Neural cell (in vitro differentiated cells): ENCODE results near the gene PLA2G4B. TPM values are rescaled to one million over a fixed set of nuclear protein-coding genes. Genes with fewer than 3 reads are reported as not detected.

ENCODE experiments used
- H2AFZ ChIP-seq: fragments of 200-600, 300-800 bp; sonication (generic), shearing (Covaris generic); 2 replicates; pipeline ENCODE4 v1.6.0; 2014; ENCODE audit warnings: low read depth, mild to moderate bottlenecking, antibody characterized with exemption, low read length, moderate library complexity
- H3F3A ChIP-seq: fragments of 200-600 bp; shearing (Covaris generic); 2 replicates; pipeline ENCODE4 v1.6.1; 2016; ENCODE audit warnings: mild to moderate bottlenecking, moderate library complexity, mixed read lengths, antibody characterized with exemption, low read length; ENCODE audit not compliant: insufficient read depth, poor library complexity, severe bottlenecking
- H3K27ac ChIP-seq: fragments of 200-600, 300-800 bp; sonication (generic), shearing (Covaris generic); 2 replicates; pipeline ENCODE4 v1.5.1; 2014; ENCODE audit warnings: mild to moderate bottlenecking, low read length, moderate library complexity
- H3K27me3 ChIP-seq: fragments of 300-800, 200-600 bp; sonication (generic), shearing (Covaris generic); 2 replicates; pipeline ENCODE4 v1.6.0; 2014; ENCODE audit warnings: mild to moderate bottlenecking, low read depth, low read length, moderate library complexity; ENCODE audit not compliant: insufficient read depth
- H3K36me3 ChIP-seq: fragments of 300-800, 200-600 bp; sonication (generic), shearing (Covaris generic); 2 replicates; pipeline ENCODE4 v1.5.1; 2014; ENCODE audit warnings: mild to moderate bottlenecking, antibody characterized with exemption, low read length, moderate library complexity; ENCODE audit not compliant: insufficient read depth
- H3K4me2 ChIP-seq: fragments of 300-800, 200-600 bp; sonication (generic), shearing (Covaris generic); 2 replicates; pipeline ENCODE4 v1.6.0; 2014; ENCODE audit warnings: mild to moderate bottlenecking, low read length
- H3K4me3 ChIP-seq: fragments of 300-800, 200-600 bp; sonication (generic), shearing (Covaris generic); 2 replicates; pipeline ENCODE4 v1.5.1; 2014; ENCODE audit warnings: mild to moderate bottlenecking, low read length, moderate library complexity
- H3K79me2 ChIP-seq: fragments of 200-600 bp; shearing (Covaris generic); replicated peaks from 2 replicates; pipeline ENCODE4 v1.6.0; 2014; ENCODE audit warnings: mild to moderate bottlenecking, low read length, moderate library complexity; ENCODE audit not compliant: insufficient read depth
- H3K9ac ChIP-seq: fragments of 300-800, 200-600 bp; sonication (generic), shearing (Covaris generic); 2 replicates; pipeline ENCODE4 v1.6.1; 2016; ENCODE audit warnings: mild to moderate bottlenecking, low read length, mixed read lengths
- H3K9me2 ChIP-seq: fragments of 200-600 bp; shearing (Covaris generic); 2 replicates; pipeline ENCODE4 v1.6.1; 2016; ENCODE audit warnings: mild to moderate bottlenecking, low read length, mixed read lengths; ENCODE audit not compliant: insufficient read depth
- H3K9me3 ChIP-seq: fragments of 200-600, 300-800 bp; sonication (generic), shearing (Covaris generic); 2 replicates; pipeline ENCODE4 v1.6.1; 2016; ENCODE audit warnings: mild to moderate bottlenecking, mixed run types, low read length, moderate library complexity, mixed read lengths
- H4K20me1 ChIP-seq: fragments of 200-600 bp; shearing (Covaris generic); 2 replicates; pipeline ENCODE4 v1.6.1; 2016; ENCODE audit warnings: mild to moderate bottlenecking, mixed run types; ENCODE audit not compliant: insufficient read depth
- CTCF ChIP-seq: fragments of 450-650 bp; IDR thresholded peaks from 2 replicates; pipeline ENCODE4 v1.5.1; 2014; ENCODE audit warnings: antibody characterized with exemption, mild to moderate bottlenecking, moderate library complexity; ENCODE audit not compliant: poor library complexity, severe bottlenecking
- EP300 ChIP-seq: fragments of 450-650 bp; conservative IDR thresholded peaks from 2 replicates; pipeline ENCODE4 v1.6.1; 2014; ENCODE audit warnings: antibody characterized with exemption, mild to moderate bottlenecking, moderate library complexity; ENCODE audit not compliant: poor library complexity, severe bottlenecking
- EZH2 ChIP-seq: fragments of 200-600, 300-800 bp; shearing (Covaris generic), sonication (generic); IDR thresholded peaks from 2 replicates; pipeline ENCODE4 v1.6.1; 2014; ENCODE audit warnings: antibody characterized with exemption, low read length, borderline replicate concordance, mild to moderate bottlenecking; ENCODE audit not compliant: insufficient read depth, poor library complexity, severe bottlenecking
- MXI1 ChIP-seq: fragments of 450-650 bp; conservative IDR thresholded peaks from 2 replicates; pipeline ENCODE4 v1.6.1; 2014; ENCODE audit warnings: antibody characterized with exemption, mild to moderate bottlenecking; ENCODE audit not compliant: poor library complexity, severe bottlenecking
- POLR2AphosphoS5 ChIP-seq: IDR thresholded peaks from 2 replicates; pipeline ENCODE4 v1.6.1; 2012
- RAD21 ChIP-seq: fragments of 450-650 bp; conservative IDR thresholded peaks from 2 replicates; pipeline ENCODE4 v1.6.1; 2014; ENCODE audit warnings: antibody characterized with exemption, mild to moderate bottlenecking, moderate library complexity
- REST ChIP-seq: IDR thresholded peaks from 2 replicates; pipeline ENCODE4 v1.6.1; 2012; ENCODE audit warnings: borderline replicate concordance
- SMC3 ChIP-seq: fragments of 450-650 bp; conservative IDR thresholded peaks from 2 replicates; pipeline ENCODE4 v1.6.1; 2014; ENCODE audit warnings: antibody characterized with exemption, mild to moderate bottlenecking, moderate library complexity; ENCODE audit not compliant: poor library complexity
- TAF1 ChIP-seq: IDR thresholded peaks from 2 replicates; pipeline ENCODE4 v1.6.1; 2012; ENCODE audit warnings: low read depth
- polyA plus RNA-seq: library from polyadenylated mRNA; depleted of rRNA; stranded (reverse); fragments of >200 nt; gene quantifications from 2 replicates; pipeline ENCODE4 v1.2.3, GENCODE V29; 2014

The PLA2G4B gene
- polyA plus RNA-seq, 1 donor from 2014 or later: 11.3 TPM

- Histone ChIP-seq H3K4me3 (no peak overlapping the region), H4K20me1 (no peaks in the 10 kb centered on the region), H3K4me2 (no peak overlapping the region), H3K27ac (no peak overlapping the region), H3K27me3 (no peaks in the 10 kb centered on the region), H3K36me3 (no peaks in the 10 kb centered on the region), H3F3A (no peaks in the 10 kb centered on the region), H3K9ac (no peak overlapping the region), H3K79me2 (no peaks in the 10 kb centered on the region), H3K9me3 (no peaks in the 10 kb centered on the region), H3K9me2 (no peaks in the 10 kb centered on the region), H2AFZ (no peak overlapping the region)
- no peak for TF ChIP-seq REST
- no peak for TF ChIP-seq MXI1
- no peak for TF ChIP-seq EZH2
- no peak for TF ChIP-seq POLR2AphosphoS5
- TF ChIP-seq RAD21: no peak
- no peak for TF ChIP-seq SMC3
- TF ChIP-seq EP300: no peak
- TF ChIP-seq TAF1: no peak
- TF ChIP-seq CTCF: no peak
Measured at GRCh38 chr15:41870689-41871081, 32.0 kb downstream of the PLA2G4B start.

DNA sequence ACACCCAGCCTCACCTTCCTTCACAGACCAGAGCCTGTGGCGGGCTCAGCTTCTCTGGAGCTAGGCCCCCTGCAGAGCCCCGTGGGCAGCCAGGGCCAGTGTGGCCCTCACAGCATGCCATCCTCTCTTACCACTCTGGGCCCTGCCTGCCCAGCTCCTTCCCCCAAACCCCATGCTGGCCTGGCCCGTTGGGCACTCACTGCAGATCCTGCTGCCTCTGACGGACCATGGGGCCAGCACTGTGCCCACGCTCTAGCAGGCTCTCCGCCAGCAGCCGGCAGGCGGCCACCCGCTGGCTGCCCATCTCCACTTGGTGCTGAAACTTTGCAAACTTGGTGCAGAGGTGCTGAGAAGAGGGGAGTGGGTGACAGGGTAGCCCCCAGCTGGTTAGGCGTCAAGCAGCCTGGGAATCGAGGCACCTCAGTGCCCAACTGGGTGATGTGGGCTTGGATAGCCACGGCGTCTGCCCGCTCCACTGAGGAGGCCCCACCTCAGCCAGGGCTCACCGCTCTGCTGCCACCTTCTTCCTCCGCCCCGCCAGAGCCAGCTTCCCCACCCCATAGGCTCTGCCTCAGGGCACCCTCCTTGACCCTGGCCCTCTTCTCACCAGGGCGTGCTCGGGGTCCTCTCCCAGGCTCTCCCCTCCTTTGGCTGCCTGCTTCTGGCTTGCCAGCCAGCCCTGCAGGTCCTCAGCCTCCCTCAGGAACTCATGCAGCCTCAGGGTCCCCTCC is 32.7 kb downstream of the PLA2G4B start:
- Histone ChIP-seq H3K4me2 (no peak overlapping the region), H4K20me1 (no peaks in the 10 kb centered on the region), H2AFZ (no peak overlapping the region), H3K36me3 (no peaks in the 10 kb centered on the region), H3K9ac (no peak overlapping the region), H3K4me3 (no peak overlapping the region), H3K9me3 (no peaks in the 10 kb centered on the region), H3K27me3 (no peaks in the 10 kb centered on the region), H3K27ac (no peak overlapping the region), H3K79me2 (no peaks in the 10 kb centered on the region), H3K9me2 (no peaks in the 10 kb centered on the region), H3F3A (no peaks in the 10 kb centered on the region)
- TF ChIP-seq POLR2AphosphoS5: no peak
- TF ChIP-seq SMC3: no peak
- TF ChIP-seq EZH2: no peak
- TF ChIP-seq RAD21: no peak
- no peak for TF ChIP-seq EP300
